H9 (cell line): ENCODE results near the gene MYCBPAP. TPM values are rescaled to one million over a fixed set of nuclear protein-coding genes. Genes with fewer than 3 reads are reported as not detected.

Experiments used
- DNase-seq: peaks from one replicate; pipeline ENCODE4 v3.0.0-alpha.2; 2017
- H2AFZ ChIP-seq: one replicate; pipeline ENCODE4 v1.6.1; 2013; ENCODE audit warnings: mild to moderate bottlenecking, low read length, control low read depth, moderate library complexity
- H2AK5ac ChIP-seq: 2 replicates; pipeline ENCODE4 v1.6.1; 2013; ENCODE audit warnings: low read length, control low read depth, mixed read lengths; ENCODE audit not compliant: insufficient read length
- H2BK120ac ChIP-seq: one replicate; pipeline ENCODE4 v1.6.1; 2013; ENCODE audit warnings: low read depth, mild to moderate bottlenecking, low read length, control low read depth, inconsistent platforms; ENCODE audit not compliant: poor library complexity, severe bottlenecking
- H2BK12ac ChIP-seq: 2 replicates; pipeline ENCODE4 v1.6.1; 2013; ENCODE audit warnings: low read length, control low read depth, mixed read lengths, low read depth; ENCODE audit not compliant: insufficient read length
- H2BK15ac ChIP-seq: 2 replicates; pipeline ENCODE4 v1.6.1; 2013; ENCODE audit warnings: low read depth, low read length, control low read depth
- H2BK20ac ChIP-seq: one replicate; pipeline ENCODE4 v1.6.1; 2013; ENCODE audit warnings: low read depth, mild to moderate bottlenecking, low read length, control low read depth, inconsistent platforms; ENCODE audit not compliant: poor library complexity, severe bottlenecking
- H2BK5ac ChIP-seq: 2 replicates; pipeline ENCODE4 v1.6.1; 2013; ENCODE audit warnings: low read length, control low read depth, mixed read lengths; ENCODE audit not compliant: insufficient read length
- H3K14ac ChIP-seq: 2 replicates; pipeline ENCODE4 v1.6.1; 2013; ENCODE audit warnings: low read length, control low read depth; ENCODE audit not compliant: insufficient read depth
- H3K18ac ChIP-seq: 2 replicates; pipeline ENCODE4 v1.6.1; 2013; ENCODE audit warnings: low read depth, mild to moderate bottlenecking, mixed read lengths, low read length, control low read depth; ENCODE audit not compliant: insufficient read length
- H3K23ac ChIP-seq: 2 replicates; pipeline ENCODE4 v1.6.1; 2013; ENCODE audit warnings: low read length, control low read depth, mixed read lengths, low read depth; ENCODE audit not compliant: insufficient read length
- H3K23me2 ChIP-seq: 2 replicates; pipeline ENCODE4 v1.6.1; 2013; ENCODE audit warnings: low read depth, mild to moderate bottlenecking, mixed read lengths, low read length, control low read depth; ENCODE audit not compliant: insufficient read length, poor library complexity, severe bottlenecking
- H3K27ac ChIP-seq: 2 replicates; pipeline ENCODE4 v1.5.1; 2013; ENCODE audit warnings: low read length, control low read depth, mixed read lengths, low read depth; ENCODE audit not compliant: insufficient read length
- H3K27me3 ChIP-seq: 2 replicates; pipeline ENCODE4 v1.6.1; 2013; ENCODE audit warnings: low read length, control low read depth, inconsistent platforms; ENCODE audit not compliant: insufficient read depth
- H3K4ac ChIP-seq: 2 replicates; pipeline ENCODE4 v1.6.1; 2013; ENCODE audit warnings: low read depth, mild to moderate bottlenecking, control low read depth, inconsistent platforms, low read length, moderate library complexity
- H3K4me1 ChIP-seq: 2 replicates; pipeline ENCODE4 v1.6.1; 2013; ENCODE audit warnings: low read length, control low read depth, inconsistent platforms; ENCODE audit not compliant: insufficient read depth
- H3K4me2 ChIP-seq: 2 replicates; pipeline ENCODE4 v1.6.1; 2013; ENCODE audit warnings: low read length, control low read depth, mixed read lengths; ENCODE audit not compliant: insufficient read length, insufficient read depth
- H3K56ac ChIP-seq: 2 replicates; pipeline ENCODE4 v1.6.1; 2013; ENCODE audit warnings: low read depth, mild to moderate bottlenecking, mixed read lengths, low read length, control low read depth; ENCODE audit not compliant: insufficient read length
- H3K79me1 ChIP-seq: 2 replicates; pipeline ENCODE4 v1.6.1; 2013; ENCODE audit warnings: low read depth, mild to moderate bottlenecking, moderate library complexity, low read length, control low read depth, inconsistent platforms; ENCODE audit not compliant: insufficient read depth, poor library complexity, severe bottlenecking
- H3K79me2 ChIP-seq: 2 replicates; pipeline ENCODE4 v1.6.1; 2013; ENCODE audit warnings: low read length, control low read depth, inconsistent platforms; ENCODE audit not compliant: insufficient read depth
- H3K9ac ChIP-seq: 2 replicates; pipeline ENCODE4 v1.6.1; 2013; ENCODE audit warnings: low read length, control low read depth, mixed read lengths; ENCODE audit not compliant: insufficient read length; ENCODE audit errors: extremely low read depth
- H3K9me3 ChIP-seq: one replicate; pipeline ENCODE4 v1.6.1; 2013; ENCODE audit warnings: low read depth, low read length, inconsistent platforms; ENCODE audit not compliant: control insufficient read depth
- H3T11ph ChIP-seq: one replicate; pipeline ENCODE4 v1.6.1; 2013; ENCODE audit warnings: mild to moderate bottlenecking, low read length, control low read depth, inconsistent platforms
- H4K20me1 ChIP-seq: one replicate; pipeline ENCODE4 v1.6.1; 2013; ENCODE audit not compliant: control insufficient read depth, insufficient read length, insufficient read depth
- H4K5ac ChIP-seq: 2 replicates; pipeline ENCODE4 v1.6.1; 2013; ENCODE audit warnings: low read depth, mild to moderate bottlenecking, mixed read lengths, low read length, control low read depth; ENCODE audit not compliant: insufficient read length
- H4K8ac ChIP-seq: replicated peaks from 2 replicates; pipeline ENCODE4 v1.6.1; 2013; ENCODE audit warnings: low read length, control low read depth, mixed read lengths, low read depth; ENCODE audit not compliant: insufficient read length
- H4K91ac ChIP-seq: 2 replicates; pipeline ENCODE4 v1.6.1; 2013; ENCODE audit warnings: low read depth, mild to moderate bottlenecking, moderate library complexity, mixed read lengths, low read length, control low read depth; ENCODE audit not compliant: insufficient read length
- H3K27ac Mint-ChIP-seq, 3 experiments: 2 replicates in 2 of 3; 3 replicates in 1 of 3; pipeline ENCODE4 v1.8.0; 2020 to 2021; ENCODE audit warnings: mixed read lengths in 3 of 3, mild to moderate bottlenecking in 1 of 3, moderate library complexity in 1 of 3
- H3K27me3 Mint-ChIP-seq: 2 replicates; pipeline ENCODE4 v1.8.0; 2021; ENCODE audit warnings: low read depth, mild to moderate bottlenecking, moderate library complexity, mixed read lengths
- H3K36me3 Mint-ChIP-seq, 3 experiments: 2 replicates in 2 of 3; 3 replicates in 1 of 3; pipeline ENCODE4 v1.8.0; 2020 to 2021; ENCODE audit warnings: low read depth in 3 of 3, mixed read lengths in 3 of 3; ENCODE audit not compliant: insufficient read depth in 1 of 3
- H3K4me1 Mint-ChIP-seq, 2 experiments: 2 replicates each; pipeline ENCODE4 v1.8.0; 2020; ENCODE audit warnings: mixed read lengths in 2 of 2
- H3K4me3 Mint-ChIP-seq, 2 experiments: 2 replicates in 1 of 2; 3 replicates in 1 of 2; pipeline ENCODE4 v1.8.0; 2020 to 2021; ENCODE audit warnings: mild to moderate bottlenecking in 2 of 2, mixed read lengths in 2 of 2, moderate library complexity in 1 of 2
- H3K9me3 Mint-ChIP-seq, 2 experiments: 2 replicates in 1 of 2; 3 replicates in 1 of 2; pipeline ENCODE4 v1.8.0; 2020; ENCODE audit warnings: mild to moderate bottlenecking in 2 of 2, mixed read lengths in 2 of 2, moderate library complexity in 1 of 2
- CTCF ChIP-seq: fragments of 200-600 bp; sonication (generic); conservative IDR thresholded peaks from 3 replicates; pipeline ENCODE4 v1.8.0; 2021; ENCODE audit warnings: antibody characterized with exemption, mild to moderate bottlenecking
- WGBS: extraction: QIAGEN DNeasy Blood & Tissue Kit; methylation state at CpG from one replicate; pipeline ENCODE4 v1.1.7; 2013; ENCODE audit warnings: missing lambda C conversion rate, low lambda C conversion rate, mixed read lengths; ENCODE audit not compliant: insufficient read length; ENCODE audit errors: extremely low coverage; 5-methylcytosine and 5-hydroxymethylcytosine counted together
- total RNA-seq: library from RNA; stranded (reverse); gene quantifications from 2 replicates; pipeline ENCODE4 v1.2.1, GENCODE V29; 2021

Gene MYCBPAP
- total RNA-seq, 1 experiment from 2014 or later, result 1.7 TPM

DNA sequence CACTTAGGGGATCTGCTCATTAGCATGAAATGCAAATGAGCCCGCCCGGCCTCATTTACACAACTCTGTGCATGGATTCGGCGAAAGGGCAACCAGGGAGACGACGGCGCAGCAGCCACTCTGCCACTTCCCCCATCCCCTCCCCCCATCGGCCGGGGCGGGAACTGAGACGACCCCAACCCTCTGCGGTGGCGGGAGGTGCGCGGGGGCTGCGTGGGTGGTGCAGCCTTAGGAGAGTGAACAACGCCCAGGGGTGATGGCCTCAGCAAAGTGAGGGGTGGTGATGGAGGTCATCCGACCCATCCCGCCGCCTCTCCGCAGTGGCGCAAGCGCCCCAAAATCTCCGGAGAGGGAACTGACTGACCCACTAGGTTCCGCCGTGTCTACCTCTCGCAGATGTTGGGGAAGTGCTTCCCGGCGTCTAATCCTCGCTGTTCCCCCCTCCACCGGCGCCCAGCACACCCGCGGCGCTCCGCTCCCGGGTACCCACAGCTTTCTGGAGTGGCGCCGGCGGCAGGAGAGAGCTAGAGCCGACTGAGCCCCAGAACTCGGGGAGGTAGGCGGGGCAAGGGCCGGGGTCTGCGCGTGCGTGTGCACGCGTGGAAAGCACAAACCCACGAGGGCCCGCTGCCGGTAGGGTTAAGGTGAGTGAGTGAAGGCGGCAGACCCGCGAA lies 50.8 kb downstream of the MYCBPAP start:
- WGBS, result no CpG with 5 or more reads among the region's 55 CpGs
- H3K27me3 Mint-ChIP-seq, result peaks cover 71% of the 10 kb centered on the region
- no peak overlapping the region for H3K14ac ChIP-seq
- H3K4me3 Mint-ChIP-seq, result peak overlapping the region; percentile 72 to 92
- H3K27ac ChIP-seq, result no peak overlapping the region
- no peak overlapping the region for H2BK5ac ChIP-seq
- no peak overlapping the region for H2AK5ac ChIP-seq
- H3K4me1 Mint-ChIP-seq, result peaks cover 15 to 33% of the 10 kb centered on the region in 2 experiments
- H3K18ac ChIP-seq, result no peak overlapping the region
- no peak overlapping the region for H2BK120ac ChIP-seq
- H4K5ac ChIP-seq, result no peak overlapping the region
- no peak overlapping the region for H3K9ac ChIP-seq
- no peak overlapping the region for H2BK12ac ChIP-seq
- peak; percentile 88 for DNase-seq
- H4K91ac ChIP-seq, result no peak overlapping the region
- no peaks in the 10 kb centered on the region for H3K79me1 ChIP-seq
- H2AFZ ChIP-seq, result no peak overlapping the region
- no peaks in the 10 kb centered on the region; a peak in 1 of 7 replicates for H3K36me3 Mint-ChIP-seq
- H3K23ac ChIP-seq, result no peak overlapping the region
- H3K27ac Mint-ChIP-seq, result no peak overlapping the region
- H3K4me1 ChIP-seq, result no peaks in the 10 kb centered on the region; the same call in 1 of the 2 replicates
- H3K4me2 ChIP-seq, result peak overlapping the region; percentile 74
- no peaks in the 10 kb centered on the region for H3K9me3 Mint-ChIP-seq
- H2BK15ac ChIP-seq, result no peak overlapping the region
- no peak overlapping the region for H3T11ph ChIP-seq
- H4K8ac ChIP-seq, result no peak overlapping the region
- no peaks in the 10 kb centered on the region for H3K9me3 ChIP-seq
- no peak for TF ChIP-seq CTCF
- H2BK20ac ChIP-seq, result no peak overlapping the region
- H3K27me3 ChIP-seq, result peaks cover 34% of the 10 kb centered on the region
- H3K4ac ChIP-seq, result no peak overlapping the region
- no peaks in the 10 kb centered on the region for H3K79me2 ChIP-seq
- H4K20me1 ChIP-seq, result no peaks in the 10 kb centered on the region
- peaks cover 26% of the 10 kb centered on the region for H3K23me2 ChIP-seq
- no peak overlapping the region for H3K56ac ChIP-seq
